HEK293 (cell line): ENCODE measurements around the gene ELAPOR2.

Source experiments
- CTCF ChIA-PET: fragments of 350-600 bp; formaldehyde crosslinking; extraction: SDS; loops from one replicate; lab custom pipeline; 2021; ENCODE audit warnings: antibody characterized with exemption; lab: Yijun Ruan, JAX
- POLR2A ChIA-PET: fragments of 300-600 bp; formaldehyde crosslinking; extraction: SDS; loops from one replicate; lab custom pipeline; 2020; ENCODE audit warnings: antibody characterized with exemption, inconsistent platforms; lab: Yijun Ruan, JAX
- H3K27ac ChIP-seq: fragments of 200-500 bp; sonication (Bioruptor generic); 2 replicates; pipeline ENCODE4 v1.5.1; 2014; ENCODE audit warnings: low read depth, low read length, control low read depth, inconsistent platforms; ENCODE audit errors: extremely low read depth
- H3K36me3 ChIP-seq, 2 experiments: fragments of 200-500 bp in 1 of 2; sonication (Bioruptor generic) in 1 of 2; 1 replicate in 1 of 2; 2 replicates in 1 of 2; pipeline ENCODE4 v1.5.1; 2014 to 2017; ENCODE audit warnings: inconsistent platforms in 2 of 2, low read length in 2 of 2; ENCODE audit not compliant: control insufficient read depth in 2 of 2, insufficient read depth in 1 of 2
- H3K4me1 ChIP-seq: fragments of 200-500 bp; sonication (Bioruptor generic); 2 replicates; pipeline ENCODE4 v1.5.1; 2014; ENCODE audit warnings: mild to moderate bottlenecking, low read length, inconsistent platforms; ENCODE audit not compliant: control insufficient read depth, insufficient read depth
- H3K4me3 ChIP-seq: 2 replicates; pipeline ENCODE4 v1.5.1; 2011; ENCODE audit warnings: low read depth, mild to moderate bottlenecking, control low read depth, low read length, moderate library complexity
- H3K9me3 ChIP-seq: fragments of 200-500 bp; sonication (Bioruptor generic); 2 replicates; pipeline ENCODE4 v1.5.1; 2014; ENCODE audit warnings: low read depth, low read length, inconsistent platforms; ENCODE audit not compliant: control insufficient read depth, insufficient read depth
- GLIS1 ChIP-seq: fragments of 450-650 bp; formaldehyde crosslinking; IDR thresholded peaks from 2 replicates; pipeline ENCODE4 v1.5.1; 2016; ENCODE audit warnings: missing biosample characterization, missing genetic modification characterization
- KLF1 ChIP-seq: fragments of 450-650 bp; formaldehyde crosslinking; IDR thresholded peaks from 2 replicates; pipeline ENCODE4 v1.5.1; 2016; ENCODE audit warnings: missing biosample characterization, missing genetic modification characterization
- MZF1 ChIP-seq: fragments of 450-650 bp; formaldehyde crosslinking; IDR thresholded peaks from 2 replicates; pipeline ENCODE4 v1.5.1; 2017; ENCODE audit warnings: missing biosample characterization, missing genetic modification characterization, borderline replicate concordance
- SALL2 ChIP-seq: fragments of 450-650 bp; formaldehyde crosslinking; IDR thresholded peaks from 2 replicates; pipeline ENCODE4 v1.5.0; 2017; ENCODE audit warnings: missing biosample characterization, mild to moderate bottlenecking, missing genetic modification characterization, borderline replicate concordance
- ZBTB17 ChIP-seq: fragments of 450-650 bp; formaldehyde crosslinking; IDR thresholded peaks from 2 replicates; pipeline ENCODE4 v1.5.1; 2016; ENCODE audit warnings: missing biosample characterization, missing genetic modification characterization
- ZEB2 ChIP-seq: fragments of 450-650 bp; formaldehyde crosslinking; IDR thresholded peaks from 2 replicates; pipeline ENCODE4 v1.5.1; 2016; ENCODE audit warnings: missing biosample characterization, missing genetic modification characterization
- ZFP41 ChIP-seq: fragments of 450-650 bp; formaldehyde crosslinking; IDR thresholded peaks from 2 replicates; pipeline ENCODE4 v1.5.1; 2016; ENCODE audit warnings: missing biosample characterization, missing genetic modification characterization, borderline replicate concordance
- ZFP69B ChIP-seq: fragments of 450-650 bp; formaldehyde crosslinking; IDR thresholded peaks from 2 replicates; pipeline ENCODE4 v1.5.1; 2016; ENCODE audit warnings: missing biosample characterization, missing genetic modification characterization
- ZNF155 ChIP-seq: fragments of 450-650 bp; formaldehyde crosslinking; IDR thresholded peaks from 2 replicates; pipeline ENCODE4 v1.5.1; 2016; ENCODE audit warnings: missing biosample characterization, missing genetic modification characterization
- ZNF175 ChIP-seq: fragments of 450-650 bp; formaldehyde crosslinking; IDR thresholded peaks from 2 replicates; pipeline ENCODE4 v1.5.1; 2016; ENCODE audit warnings: missing biosample characterization, missing genetic modification characterization
- ZNF302 ChIP-seq: fragments of 450-650 bp; formaldehyde crosslinking; IDR thresholded peaks from 2 replicates; pipeline ENCODE4 v1.5.1; 2016; ENCODE audit warnings: missing biosample characterization, missing genetic modification characterization, low read depth
- ZNF311 ChIP-seq: fragments of 450-650 bp; formaldehyde crosslinking; IDR thresholded peaks from 2 replicates; pipeline ENCODE4 v1.5.1; 2017; ENCODE audit warnings: missing biosample characterization, missing genetic modification characterization, borderline replicate concordance
- ZNF366 ChIP-seq: fragments of 450-650 bp; formaldehyde crosslinking; conservative IDR thresholded peaks from 2 replicates; pipeline ENCODE4 v1.5.1; 2016; ENCODE audit warnings: missing biosample characterization, missing genetic modification characterization
- ZNF426 ChIP-seq: fragments of 450-650 bp; formaldehyde crosslinking; IDR thresholded peaks from 2 replicates; pipeline ENCODE4 v1.5.1; 2017; ENCODE audit warnings: missing biosample characterization, missing genetic modification characterization, mild to moderate bottlenecking, inconsistent platforms, moderate library complexity
- TF ChIP-seq, protein P1 (sequence below): fragments of 450-650 bp; formaldehyde crosslinking; IDR thresholded peaks from 2 replicates; pipeline ENCODE4 v1.5.1; 2016; ENCODE audit warnings: missing biosample characterization, missing genetic modification characterization, low read depth
- TF ChIP-seq, protein P2 (sequence below): fragments of 450-650 bp; IDR thresholded peaks from 2 replicates; pipeline ENCODE4 v1.5.1; 2018; ENCODE audit warnings: missing biosample characterization, missing genetic modification characterization
- TF ChIP-seq, protein P3 (sequence below): fragments of 450-650 bp; formaldehyde crosslinking; IDR thresholded peaks from 2 replicates; pipeline ENCODE4 v1.5.1; 2016; ENCODE audit warnings: missing biosample characterization, missing genetic modification characterization
- TF ChIP-seq, protein P4 (sequence below): fragments of 450-650 bp; formaldehyde crosslinking; IDR thresholded peaks from 2 replicates; pipeline ENCODE4 v1.5.1; 2016; ENCODE audit warnings: missing biosample characterization, missing genetic modification characterization
- TF ChIP-seq, protein P5 (sequence below): fragments of 450-650 bp; formaldehyde crosslinking; IDR thresholded peaks from 2 replicates; pipeline ENCODE4 v1.5.1; 2016; ENCODE audit warnings: missing biosample characterization, missing genetic modification characterization

Gene ELAPOR2

DNA sequence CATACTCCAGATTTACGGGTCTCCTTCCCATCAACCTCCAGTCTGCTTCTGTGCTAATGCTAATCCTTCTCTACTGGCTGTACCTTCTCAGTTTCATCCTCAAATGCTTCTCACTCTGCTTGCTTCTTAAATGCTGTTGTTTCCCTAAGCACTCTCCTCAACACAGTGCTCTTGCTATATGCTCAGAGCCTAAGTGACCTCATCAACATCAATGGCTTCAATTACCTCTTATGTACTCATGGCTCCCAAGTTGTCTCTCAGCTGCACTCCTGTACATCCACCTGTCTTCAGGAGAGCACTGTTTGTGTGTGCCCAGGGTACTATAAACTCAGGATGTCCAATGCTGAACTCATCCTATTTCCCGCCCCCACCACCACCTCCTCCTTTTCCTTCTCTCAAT is 22.5 kb downstream of the ELAPOR2 start:
- Histone ChIP-seq H3K4me1 (no peaks in the 10 kb centered on the region), H3K9me3 (no peaks in the 10 kb centered on the region)
- CTCF ChIA-PET = interaction anchor here (0.6 to 0.7 kb wide), 2 partner anchors 12 to 24 kb away, joined by 3 read pairs; no protein-coding TSS in a partner anchor
- no peak for TF ChIP-seq ZNF426
- TF ChIP-seq SALL2 = no peak
- no peak for TF ChIP-seq ZNF175 (tag by site-specific recombination)
- no peak for TF ChIP-seq ZNF155 (tag by site-specific recombination)
- TF ChIP-seq ZNF366 (tag by site-specific recombination) = no peak
- TF ChIP-seq, all 188 proteins: peak for 0
- POLR2A ChIA-PET = no interaction called here
- Histone ChIP-seq H3K4me3 (no peak overlapping the region), H3K36me3 (no peaks in the 10 kb centered on the region), H3K27ac (no peak overlapping the region)

GRCh38 chr7:87032604-87033339 is 26.7 kb downstream of the ELAPOR2 start:
- Histone ChIP-seq H3K4me1 (no peaks in the 10 kb centered on the region), H3K4me3 (no peak overlapping the region), H3K9me3 (no peaks in the 10 kb centered on the region), H3K27ac (no peak overlapping the region), H3K36me3 (no peaks in the 10 kb centered on the region)
- POLR2A ChIA-PET = no interaction called here
- TF ChIP-seq ZFP41 (tag by site-specific recombination) = no peak
- TF ChIP-seq ZNF302 = no peak
- TF ChIP-seq ZNF311 (tag by site-specific recombination) = no peak
- TF ChIP-seq ZFP69B (tag by site-specific recombination) = no peak
- TF ChIP-seq, protein P1, sequence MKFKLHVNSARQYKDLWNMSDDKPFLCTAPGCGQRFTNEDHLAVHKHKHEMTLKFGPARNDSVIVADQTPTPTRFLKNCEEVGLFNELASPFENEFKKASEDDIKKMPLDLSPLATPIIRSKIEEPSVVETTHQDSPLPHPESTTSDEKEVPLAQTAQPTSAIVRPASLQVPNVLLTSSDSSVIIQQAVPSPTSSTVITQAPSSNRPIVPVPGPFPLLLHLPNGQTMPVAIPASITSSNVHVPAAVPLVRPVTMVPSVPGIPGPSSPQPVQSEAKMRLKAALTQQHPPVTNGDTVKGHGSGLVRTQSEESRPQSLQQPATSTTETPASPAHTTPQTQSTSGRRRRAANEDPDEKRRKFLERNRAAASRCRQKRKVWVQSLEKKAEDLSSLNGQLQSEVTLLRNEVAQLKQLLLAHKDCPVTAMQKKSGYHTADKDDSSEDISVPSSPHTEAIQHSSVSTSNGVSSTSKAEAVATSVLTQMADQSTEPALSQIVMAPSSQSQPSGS (tag by site-specific recombination) = no peak
- TF ChIP-seq KLF1 = no peak
- no peak for TF ChIP-seq ZEB2 (tag by site-specific recombination)
- CTCF ChIA-PET = interaction anchor here (0.7 to 0.9 kb wide), 2 partner anchors 24 to 115 kb away, joined by 3 to 4 read pairs; no protein-coding TSS in a partner anchor

- no peak overlapping the region for H3K4me3 ChIP-seq
- no peak overlapping the region for H3K27ac ChIP-seq
- no peaks in the 10 kb centered on the region for H3K9me3 ChIP-seq
- CTCF ChIA-PET = interaction anchor here (0.6 kb wide), 1 partner anchor 38 kb away, joined by 4 read pairs; no protein-coding TSS in a partner anchor
- H3K36me3 ChIP-seq = no peaks in the 10 kb centered on the region
- no peaks in the 10 kb centered on the region for H3K4me1 ChIP-seq
- POLR2A ChIA-PET = no interaction called here
- TF ChIP-seq ZNF426 (no peak), ZBTB17 (tag by site-specific recombination) (no peak), GLIS1 (no peak), MZF1 (no peak)
- TF ChIP-seq, protein P2, sequence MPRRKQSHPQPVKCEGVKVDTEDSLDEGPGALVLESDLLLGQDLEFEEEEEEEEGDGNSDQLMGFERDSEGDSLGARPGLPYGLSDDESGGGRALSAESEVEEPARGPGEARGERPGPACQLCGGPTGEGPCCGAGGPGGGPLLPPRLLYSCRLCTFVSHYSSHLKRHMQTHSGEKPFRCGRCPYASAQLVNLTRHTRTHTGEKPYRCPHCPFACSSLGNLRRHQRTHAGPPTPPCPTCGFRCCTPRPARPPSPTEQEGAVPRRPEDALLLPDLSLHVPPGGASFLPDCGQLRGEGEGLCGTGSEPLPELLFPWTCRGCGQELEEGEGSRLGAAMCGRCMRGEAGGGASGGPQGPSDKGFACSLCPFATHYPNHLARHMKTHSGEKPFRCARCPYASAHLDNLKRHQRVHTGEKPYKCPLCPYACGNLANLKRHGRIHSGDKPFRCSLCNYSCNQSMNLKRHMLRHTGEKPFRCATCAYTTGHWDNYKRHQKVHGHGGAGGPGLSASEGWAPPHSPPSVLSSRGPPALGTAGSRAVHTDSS (tag by site-specific recombination) = no peak
- TF ChIP-seq, protein P3, sequence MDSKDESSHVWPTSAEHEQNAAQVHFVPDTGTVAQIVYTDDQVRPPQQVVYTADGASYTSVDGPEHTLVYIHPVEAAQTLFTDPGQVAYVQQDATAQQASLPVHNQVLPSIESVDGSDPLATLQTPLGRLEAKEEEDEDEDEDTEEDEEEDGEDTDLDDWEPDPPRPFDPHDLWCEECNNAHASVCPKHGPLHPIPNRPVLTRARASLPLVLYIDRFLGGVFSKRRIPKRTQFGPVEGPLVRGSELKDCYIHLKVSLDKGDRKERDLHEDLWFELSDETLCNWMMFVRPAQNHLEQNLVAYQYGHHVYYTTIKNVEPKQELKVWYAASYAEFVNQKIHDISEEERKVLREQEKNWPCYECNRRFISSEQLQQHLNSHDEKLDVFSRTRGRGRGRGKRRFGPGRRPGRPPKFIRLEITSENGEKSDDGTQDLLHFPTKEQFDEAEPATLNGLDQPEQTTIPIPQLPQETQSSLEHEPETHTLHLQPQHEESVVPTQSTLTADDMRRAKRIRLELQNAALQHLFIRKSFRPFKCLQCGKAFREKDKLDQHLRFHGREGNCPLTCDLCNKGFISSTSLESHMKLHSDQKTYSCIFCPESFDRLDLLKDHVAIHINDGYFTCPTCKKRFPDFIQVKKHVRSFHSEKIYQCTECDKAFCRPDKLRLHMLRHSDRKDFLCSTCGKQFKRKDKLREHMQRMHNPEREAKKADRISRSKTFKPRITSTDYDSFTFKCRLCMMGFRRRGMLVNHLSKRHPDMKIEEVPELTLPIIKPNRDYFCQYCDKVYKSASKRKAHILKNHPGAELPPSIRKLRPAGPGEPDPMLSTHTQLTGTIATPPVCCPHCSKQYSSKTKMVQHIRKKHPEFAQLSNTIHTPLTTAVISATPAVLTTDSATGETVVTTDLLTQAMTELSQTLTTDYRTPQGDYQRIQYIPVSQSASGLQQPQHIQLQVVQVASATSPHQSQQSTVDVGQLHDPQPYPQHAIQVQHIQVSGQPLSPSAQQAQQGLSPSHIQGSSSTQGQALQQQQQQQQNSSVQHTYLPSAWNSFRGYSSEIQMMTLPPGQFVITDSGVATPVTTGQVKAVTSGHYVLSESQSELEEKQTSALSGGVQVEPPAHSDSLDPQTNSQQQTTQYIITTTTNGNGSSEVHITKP (tag by site-specific recombination) = no peak
- TF ChIP-seq, protein P4, sequence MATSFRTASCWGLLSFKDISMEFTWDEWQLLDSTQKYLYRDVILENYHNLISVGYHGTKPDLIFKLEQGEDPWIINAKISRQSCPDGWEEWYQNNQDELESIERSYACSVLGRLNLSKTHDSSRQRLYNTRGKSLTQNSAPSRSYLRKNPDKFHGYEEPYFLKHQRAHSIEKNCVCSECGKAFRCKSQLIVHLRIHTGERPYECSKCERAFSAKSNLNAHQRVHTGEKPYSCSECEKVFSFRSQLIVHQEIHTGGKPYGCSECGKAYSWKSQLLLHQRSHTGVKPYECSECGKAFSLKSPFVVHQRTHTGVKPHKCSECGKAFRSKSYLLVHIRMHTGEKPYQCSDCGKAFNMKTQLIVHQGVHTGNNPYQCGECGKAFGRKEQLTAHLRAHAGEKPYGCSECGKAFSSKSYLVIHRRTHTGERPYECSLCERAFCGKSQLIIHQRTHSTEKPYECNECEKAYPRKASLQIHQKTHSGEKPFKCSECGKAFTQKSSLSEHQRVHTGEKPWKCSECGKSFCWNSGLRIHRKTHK (tag by site-specific recombination) = no peak
- TF ChIP-seq, protein P5, sequence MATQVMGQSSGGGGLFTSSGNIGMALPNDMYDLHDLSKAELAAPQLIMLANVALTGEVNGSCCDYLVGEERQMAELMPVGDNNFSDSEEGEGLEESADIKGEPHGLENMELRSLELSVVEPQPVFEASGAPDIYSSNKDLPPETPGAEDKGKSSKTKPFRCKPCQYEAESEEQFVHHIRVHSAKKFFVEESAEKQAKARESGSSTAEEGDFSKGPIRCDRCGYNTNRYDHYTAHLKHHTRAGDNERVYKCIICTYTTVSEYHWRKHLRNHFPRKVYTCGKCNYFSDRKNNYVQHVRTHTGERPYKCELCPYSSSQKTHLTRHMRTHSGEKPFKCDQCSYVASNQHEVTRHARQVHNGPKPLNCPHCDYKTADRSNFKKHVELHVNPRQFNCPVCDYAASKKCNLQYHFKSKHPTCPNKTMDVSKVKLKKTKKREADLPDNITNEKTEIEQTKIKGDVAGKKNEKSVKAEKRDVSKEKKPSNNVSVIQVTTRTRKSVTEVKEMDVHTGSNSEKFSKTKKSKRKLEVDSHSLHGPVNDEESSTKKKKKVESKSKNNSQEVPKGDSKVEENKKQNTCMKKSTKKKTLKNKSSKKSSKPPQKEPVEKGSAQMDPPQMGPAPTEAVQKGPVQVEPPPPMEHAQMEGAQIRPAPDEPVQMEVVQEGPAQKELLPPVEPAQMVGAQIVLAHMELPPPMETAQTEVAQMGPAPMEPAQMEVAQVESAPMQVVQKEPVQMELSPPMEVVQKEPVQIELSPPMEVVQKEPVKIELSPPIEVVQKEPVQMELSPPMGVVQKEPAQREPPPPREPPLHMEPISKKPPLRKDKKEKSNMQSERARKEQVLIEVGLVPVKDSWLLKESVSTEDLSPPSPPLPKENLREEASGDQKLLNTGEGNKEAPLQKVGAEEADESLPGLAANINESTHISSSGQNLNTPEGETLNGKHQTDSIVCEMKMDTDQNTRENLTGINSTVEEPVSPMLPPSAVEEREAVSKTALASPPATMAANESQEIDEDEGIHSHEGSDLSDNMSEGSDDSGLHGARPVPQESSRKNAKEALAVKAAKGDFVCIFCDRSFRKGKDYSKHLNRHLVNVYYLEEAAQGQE (tag by site-specific recombination) = no peak
Measured at GRCh38 chr7:87029078-87029477, 30.4 kb downstream of the ELAPOR2 start.
